Stimulated activated CD8-positive, alpha-beta memory T cell treated with anti-CD3 and anti-CD28 coated beads, Interleukin-7, amount 100 ng/mL, for 48 hours (primary cell): ENCODE results near the gene ADM5.

Source experiments
- DNase-seq, 2 donors: peaks; one replicate each; pipeline ENCODE4 v3.0.0-alpha.2; 2020; ENCODE audit warnings: low read depth in 1 of 2; ENCODE audit errors: extremely low read depth in 1 of 2

The ADM5 gene

GRCh38 chr19:49689133-49690078 is at the start of gene ADM5:
TSS of gene ADM5 (plus strand) at chr19:49689594. CDS start at chr19:49689838, 244 bp downstream.
- DNase-seq: no peak

GRCh38 chr19:49640113-49640898 is 49.1 kb upstream of the ADM5 start, which contains the start of gene RRAS:
TSS of gene RRAS (minus strand) at chr19:49640143. CDS start at chr19:49640098, 45 bp downstream.
- DNase-seq: peak; percentile 99 to 100

GRCh38 chr19:49641688-49642491 is 47.5 kb upstream of the ADM5 start, which contains the start of gene SCAF1:
TSS of gene SCAF1 (plus strand) at chr19:49642209. CDS start at chr19:49645027, 2,818 bp downstream.
- peak; percentile 99 to 100 for DNase-seq

DNA sequence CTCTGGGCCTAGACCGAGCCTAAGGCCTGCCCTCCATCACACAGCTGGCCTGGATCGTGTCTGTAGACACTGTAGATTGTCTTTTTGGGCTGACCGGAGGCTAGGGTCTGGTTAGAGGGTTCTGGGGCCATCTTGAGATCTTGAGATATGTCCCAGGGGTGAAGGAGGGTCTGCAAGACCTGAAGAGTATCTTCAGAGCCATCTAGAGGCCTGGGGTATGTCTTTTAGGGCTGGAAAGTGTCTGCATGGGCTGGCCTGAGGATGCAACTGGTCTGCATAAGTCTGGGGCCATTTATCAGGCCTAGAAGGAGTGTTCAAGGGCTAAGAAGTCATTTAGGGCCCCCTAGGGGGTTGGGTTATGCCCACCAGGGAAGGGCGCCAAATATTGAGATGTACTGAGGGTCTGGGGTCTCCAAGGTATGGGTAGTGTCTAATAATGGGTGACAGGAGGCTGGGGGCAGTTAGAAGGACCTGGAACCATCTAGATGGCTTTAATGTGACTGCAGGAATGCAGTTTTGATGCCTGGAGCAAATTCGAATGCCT is 46.8 kb upstream of the ADM5 start:
- no peak for DNase-seq

- DNase-seq: no peak
These were observed 45.9 kb upstream of the ADM5 start for GRCh38 chr19:49643466-49643865.

- no peak for DNase-seq
These were observed 43.8 kb upstream of the ADM5 start for GRCh38 chr19:49645592-49645991.

- no peak for DNase-seq
These were observed 43.4 kb upstream of the ADM5 start for GRCh38 chr19:49645995-49646394.

DNA sequence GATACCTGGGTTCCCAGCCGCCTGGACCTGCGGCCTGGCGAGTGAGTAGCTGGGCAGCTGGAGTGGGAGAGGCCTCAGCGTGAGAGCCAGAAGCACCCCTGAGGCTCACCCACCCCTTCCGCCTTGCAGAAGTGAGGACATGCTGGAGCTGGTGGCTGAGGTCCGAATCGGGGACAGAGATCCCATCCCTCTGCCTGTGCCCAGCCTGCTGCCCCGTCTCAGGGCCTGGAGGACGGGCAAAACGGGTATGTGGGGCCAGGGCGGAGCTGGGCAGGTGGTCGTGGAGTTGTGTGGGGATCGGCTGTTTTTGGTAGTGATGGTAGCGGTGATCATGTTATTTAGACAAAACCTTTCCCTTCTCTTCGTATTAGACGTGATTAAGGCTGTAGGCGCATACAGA is 42.8 kb upstream of the ADM5 start:
- DNase-seq: no peak

GRCh38 chr19:49651029-49651819 is 38.2 kb upstream of the ADM5 start:
- no peak for DNase-seq

GRCh38 chr19:49651820-49652550 is 37.4 kb upstream of the ADM5 start:
- DNase-seq: no peak

GRCh38 chr19:49652551-49653465 is 36.6 kb upstream of the ADM5 start:
- no peak for DNase-seq

DNA sequence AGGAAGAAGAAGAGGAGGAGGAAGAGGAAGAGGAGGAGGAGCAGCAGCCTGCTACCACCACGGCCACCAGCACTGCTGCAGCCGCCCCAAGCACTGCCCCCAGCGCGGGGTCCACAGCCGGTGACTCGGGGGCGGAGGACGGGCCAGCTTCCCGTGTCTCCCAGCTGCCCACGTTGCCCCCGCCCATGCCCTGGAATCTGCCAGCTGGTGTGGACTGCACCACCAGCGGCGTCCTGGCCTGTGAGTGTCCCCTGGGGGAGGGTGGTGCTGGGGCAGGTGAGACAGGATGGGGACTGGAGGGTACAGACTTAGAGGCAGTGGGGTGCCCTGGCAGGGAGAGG is 36.0 kb upstream of the ADM5 start:
- no peak for DNase-seq

- no peak for DNase-seq
These were observed 34.8 kb upstream of the ADM5 start for GRCh38 chr19:49654581-49654980.

DNA sequence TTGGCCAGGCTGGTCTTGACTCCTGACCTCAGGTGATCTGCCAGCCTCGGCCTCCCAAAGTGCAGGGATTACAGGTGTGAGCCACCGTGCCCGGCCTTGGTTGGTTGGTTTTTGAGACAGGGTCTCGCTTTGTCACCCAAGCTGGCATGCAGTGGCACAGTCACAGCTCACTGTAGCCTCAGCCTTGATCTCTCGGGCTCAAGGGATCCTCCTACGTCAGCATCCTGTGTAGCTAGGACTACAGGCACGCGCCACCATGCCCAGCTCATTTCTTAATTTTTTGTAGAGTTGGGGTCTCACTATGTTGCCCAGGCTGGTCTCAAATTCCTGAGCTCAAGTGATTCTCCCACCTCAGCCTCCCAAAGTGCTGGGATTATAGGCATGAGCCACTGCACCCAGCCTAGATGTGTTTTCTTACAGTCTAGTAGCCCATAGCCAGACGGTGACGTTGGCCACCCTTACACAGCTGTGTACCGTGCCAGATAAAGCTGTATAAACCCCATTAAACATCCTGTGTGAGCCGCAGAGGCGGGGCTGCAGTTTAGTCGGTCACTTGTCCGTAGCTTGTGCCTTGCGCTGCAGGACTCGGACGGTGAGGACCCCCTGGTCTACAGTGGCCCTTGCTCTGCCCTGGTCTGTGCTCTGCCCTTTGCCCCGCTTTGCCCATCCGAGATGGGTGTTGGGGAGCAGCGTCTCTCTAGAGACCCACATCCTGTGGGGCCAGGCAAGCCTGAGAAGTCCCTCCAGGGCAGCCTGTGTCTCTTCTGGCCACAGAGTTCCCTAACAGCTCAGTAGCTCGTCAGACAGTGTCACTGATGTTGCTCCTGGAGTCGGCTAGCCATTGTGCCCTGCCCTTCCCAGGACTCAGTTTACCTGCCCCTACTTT is 33.6 kb upstream of the ADM5 start:
- no peak for DNase-seq

DNA sequence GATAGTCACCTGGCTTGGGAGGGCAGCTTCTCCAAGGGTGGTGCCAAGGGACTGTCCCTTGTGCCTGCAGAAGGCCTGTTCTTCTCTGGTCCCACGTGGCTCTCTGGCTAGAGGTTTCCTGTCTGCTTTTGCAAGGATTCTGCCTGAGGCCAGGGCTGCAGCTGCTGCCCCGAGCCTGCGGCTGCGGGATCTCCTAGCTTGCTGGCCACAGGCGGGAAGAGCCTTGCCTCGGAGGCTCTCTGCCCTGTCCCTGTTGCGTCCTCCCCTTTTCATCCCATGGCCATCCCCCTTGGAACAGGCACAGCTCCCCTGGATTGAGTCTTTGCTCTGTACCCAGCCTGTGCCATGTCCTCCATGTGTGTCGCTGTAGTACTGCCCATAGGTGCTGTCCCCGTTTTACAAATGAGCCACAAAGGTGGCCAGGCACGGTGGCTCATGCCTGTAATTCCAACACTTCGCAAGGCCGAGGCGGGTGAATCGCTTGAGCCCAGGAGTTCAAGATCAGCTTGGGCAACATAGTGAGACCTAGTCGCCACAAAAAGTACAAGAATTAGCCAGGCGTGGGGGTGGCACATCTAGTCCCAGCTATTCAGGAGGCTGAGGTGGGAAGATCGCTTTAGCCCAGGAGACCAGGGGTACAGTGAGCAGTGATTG is 32.8 kb upstream of the ADM5 start:
- no peak for DNase-seq

GRCh38 chr19:49657493-49658138 is 31.8 kb upstream of the ADM5 start:
- DNase-seq: no peak
